Panc1 (cell line): ENCODE results near the gene MED25.

Experiments used
- POLR2AphosphoS5 ChIP-seq: IDR thresholded peaks from 2 replicates; pipeline ENCODE4 v1.6.1; 2012; ENCODE audit warnings: mild to moderate bottlenecking, low read depth, low read length, moderate library complexity
- TF ChIP-seq, protein P1 (sequence below): fragments of 450-650 bp; IDR thresholded peaks from 2 replicates; pipeline ENCODE4 v1.5.1; 2017; ENCODE audit warnings: mild to moderate bottlenecking

- TF ChIP-seq, protein P1, sequence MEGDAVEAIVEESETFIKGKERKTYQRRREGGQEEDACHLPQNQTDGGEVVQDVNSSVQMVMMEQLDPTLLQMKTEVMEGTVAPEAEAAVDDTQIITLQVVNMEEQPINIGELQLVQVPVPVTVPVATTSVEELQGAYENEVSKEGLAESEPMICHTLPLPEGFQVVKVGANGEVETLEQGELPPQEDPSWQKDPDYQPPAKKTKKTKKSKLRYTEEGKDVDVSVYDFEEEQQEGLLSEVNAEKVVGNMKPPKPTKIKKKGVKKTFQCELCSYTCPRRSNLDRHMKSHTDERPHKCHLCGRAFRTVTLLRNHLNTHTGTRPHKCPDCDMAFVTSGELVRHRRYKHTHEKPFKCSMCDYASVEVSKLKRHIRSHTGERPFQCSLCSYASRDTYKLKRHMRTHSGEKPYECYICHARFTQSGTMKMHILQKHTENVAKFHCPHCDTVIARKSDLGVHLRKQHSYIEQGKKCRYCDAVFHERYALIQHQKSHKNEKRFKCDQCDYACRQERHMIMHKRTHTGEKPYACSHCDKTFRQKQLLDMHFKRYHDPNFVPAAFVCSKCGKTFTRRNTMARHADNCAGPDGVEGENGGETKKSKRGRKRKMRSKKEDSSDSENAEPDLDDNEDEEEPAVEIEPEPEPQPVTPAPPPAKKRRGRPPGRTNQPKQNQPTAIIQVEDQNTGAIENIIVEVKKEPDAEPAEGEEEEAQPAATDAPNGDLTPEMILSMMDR, result no peak
- TF ChIP-seq POLR2AphosphoS5, result no peak
Observed at GRCh38 chr19:49779731-49780555, 38.1 kb upstream of the MED25 start.
